HepG2 (cell line): Measurements from ENCODE around the gene ARMC2. TPM values are rescaled to one million over a fixed set of nuclear protein-coding genes. Genes with fewer than 3 reads are reported as not detected.

Experiments
- ATAC-seq: fragments of 200-7000 bp; cut with Tn5 transposase; 3 replicates; pipeline ENCODE4 v1.9.1; 2020; ENCODE audit warnings: mild to moderate bottlenecking, moderate library complexity
- BruUV-seq: library from RNA; stranded (reverse); fragments of 400-500 nt; replicated peaks from 2 replicates; lab custom pipeline; 2021; lab: Mats Ljungman, UMichigan
- CTCF ChIA-PET: fragments of 300-600 bp; formaldehyde crosslinking; extraction: SDS; loops from one replicate; lab custom pipeline; 2021; ENCODE audit warnings: low total read pairs, inconsistent platforms, low intra/inter-chr PET ratio; lab: Yijun Ruan, JAX
- POLR2A ChIA-PET: fragments of 350-600 bp; sonication (Branson Sonifier 250); formaldehyde crosslinking; loops from one replicate; lab custom pipeline; 2020; ENCODE audit warnings: antibody characterized with exemption, inconsistent platforms; lab: Yijun Ruan, JAX
- DNase-seq: peaks from one replicate; pipeline ENCODE4 v3.0.0-alpha.2; 2015; ENCODE audit warnings: low spot score
- FAIRE-seq: peaks from 3 replicates; lab custom pipeline; 2011; peaks lifted over from hg19 to GRCh38; lab: Jason Lieb, UNC
- H2AFZ ChIP-seq: one replicate; pipeline ENCODE4 v1.6.1; 2011; ENCODE audit warnings: low read length, inconsistent platforms
- H3K27ac ChIP-seq: fragments of 300-600 bp; 3 replicates; pipeline ENCODE4 v1.8.0; 2011; ENCODE audit warnings: mixed run types, mild to moderate bottlenecking, mixed read lengths, low read length, inconsistent platforms; ENCODE audit not compliant: insufficient read depth; ENCODE audit errors: extremely low read length
- H3K27me3 ChIP-seq, 2 experiments: fragments of 200-600 bp in 1 of 2; 2 replicates in 1 of 2; 3 replicates in 1 of 2; pipeline versions ENCODE4 v1.6.0 to v1.8.0; 2011; ENCODE audit warnings: low read length in 2 of 2, mild to moderate bottlenecking in 2 of 2, moderate library complexity in 2 of 2, inconsistent platforms in 1 of 2; ENCODE audit not compliant: insufficient read depth in 2 of 2, control insufficient read depth in 1 of 2
- H3K36me3 ChIP-seq, 2 experiments: fragments of 200-600 bp in 1 of 2; replicated peaks in 1 of 2; 2 replicates in 1 of 2; 3 replicates in 1 of 2; pipeline versions ENCODE4 v1.5.1 to v1.8.0; 2011; ENCODE audit warnings: low read length in 2 of 2, inconsistent platforms in 1 of 2; ENCODE audit not compliant: insufficient read depth in 2 of 2, control insufficient read depth in 1 of 2
- H3K4me1 ChIP-seq: 2 replicates; pipeline ENCODE4 v1.5.1; 2012; ENCODE audit warnings: low read length, inconsistent platforms; ENCODE audit not compliant: insufficient read depth
- H3K4me2 ChIP-seq: 2 replicates; pipeline ENCODE4 v1.6.0; 2011; ENCODE audit warnings: low read depth, low read length, inconsistent platforms
- H3K4me3 ChIP-seq, 3 experiments: fragments of 200-600 bp in 1 of 3; sonication (generic), shearing (Covaris generic) in 1 of 3; replicated peaks in 1 of 3; 2 replicates each; pipeline ENCODE4 v1.5.1; 2011 to 2016; ENCODE audit warnings: low read length in 3 of 3, inconsistent platforms in 2 of 3, low read depth in 2 of 3, mild to moderate bottlenecking in 2 of 3, control low read depth in 1 of 3, mixed read lengths in 1 of 3; ENCODE audit not compliant: insufficient read depth in 1 of 3
- H3K79me2 ChIP-seq: one replicate; pipeline ENCODE4 v1.6.1; 2011; ENCODE audit warnings: low read length, inconsistent platforms; ENCODE audit not compliant: insufficient read depth
- H3K9ac ChIP-seq: 2 replicates; pipeline ENCODE4 v1.6.0; 2011; ENCODE audit warnings: mild to moderate bottlenecking, low read depth, low read length, inconsistent platforms; ENCODE audit not compliant: insufficient read depth
- H3K9me3 ChIP-seq: 2 replicates; pipeline ENCODE4 v1.5.1; 2012; ENCODE audit warnings: mild to moderate bottlenecking, low read length
- H4K20me1 ChIP-seq: 2 replicates; pipeline ENCODE4 v1.6.0; 2011; ENCODE audit warnings: inconsistent platforms, mild to moderate bottlenecking, low read length, moderate library complexity; ENCODE audit not compliant: insufficient read depth
- ATF7-NPFF ChIP-seq: sonication (generic); formaldehyde crosslinking; IDR thresholded peaks from 2 replicates; pipeline ENCODE4 v1.8.1; 2023; ENCODE audit warnings: mild to moderate bottlenecking, low read depth, missing genetic modification reagents, moderate library complexity
- HNRNPUL1 ChIP-seq: fragments of 200-400 bp; formaldehyde crosslinking; IDR thresholded peaks from 2 replicates; pipeline ENCODE4 v1.6.1; 2017; ENCODE audit warnings: low read depth, mild to moderate bottlenecking, low read length, moderate library complexity
- NFE2L2 ChIP-seq: fragments of 150-350 bp; IDR thresholded peaks from 2 replicates; pipeline ENCODE4 v1.6.1; 2014; ENCODE audit warnings: low read length
- ZNF550 ChIP-seq: sonication (generic); formaldehyde crosslinking; IDR thresholded peaks from 2 replicates; pipeline ENCODE4 v1.4.0; 2020; ENCODE audit warnings: mild to moderate bottlenecking, missing genetic modification reagents, borderline replicate concordance
- ZNF850 ChIP-seq: sonication (generic); formaldehyde crosslinking; conservative IDR thresholded peaks from 2 replicates; pipeline ENCODE4 v1.9.0; 2021; ENCODE audit warnings: mild to moderate bottlenecking, missing genetic modification reagents
- WGBS: methylation state at CpG from one replicate; pipeline ENCODE4 v1.1.6; 2017; ENCODE audit warnings: low lambda C conversion rate; 5-methylcytosine and 5-hydroxymethylcytosine counted together
- in situ Hi-C: cut with HindIII; loops from 2 replicates; pipeline ENCODE4 v1.10.0; 2017; ENCODE audit warnings: low pct_unique_long_range_greater_than_20kb; ENCODE audit not compliant: extremely low pct_ligation_motif_present
- intact Hi-C: fragments of 100-400 bp; cut with micrococcal nuclease; formaldehyde crosslinking; loops from one replicate; pipeline ENCODE4 v1.10.0; 2022; ENCODE audit not compliant: unreplicated experiment
- polyA plus RNA-seq, 8 experiments: library from polyadenylated mRNA; depleted of rRNA in 3 of 8; stranded (reverse) in 7 of 8; unstranded in 1 of 8; fragments of >200 nt; fragmentation: Illumina TruSeq in 4 of 8; extraction: Trizol in 4 of 8; gene quantifications; 2 replicates each; pipeline versions ENCODE4 v1.2.1 to v1.2.3, GENCODE V29; 2011 to 2016; ENCODE audit warnings: low read depth in 4 of 8, missing spikeins in 1 of 8, mixed read lengths in 1 of 8; ENCODE audit not compliant: insufficient read depth in 1 of 8
- total RNA-seq, 5 experiments: library from RNA; depleted of rRNA; stranded (reverse); fragments of >200 nt; fragmentation: Illumina TruSeq; extraction: Trizol; gene quantifications; 2 replicates each; pipeline ENCODE4 v1.2.3, GENCODE V29; 2016; ENCODE audit warnings: low read depth in 1 of 5
- TF ChIP-seq, protein P1 (sequence below): sonication (generic); formaldehyde crosslinking; IDR thresholded peaks from 2 replicates; pipeline ENCODE4 v1.4.0; 2020; ENCODE audit warnings: low read depth, mild to moderate bottlenecking, missing genetic modification reagents
- TF ChIP-seq, protein P2 (sequence below): IDR thresholded peaks from 2 replicates; pipeline ENCODE4 v1.6.1; 2016; ENCODE audit warnings: control low read depth
- TF ChIP-seq, protein P3 (sequence below): IDR thresholded peaks from 2 replicates; pipeline ENCODE4 v1.6.1; 2016
- TF ChIP-seq, protein P4 (sequence below): IDR thresholded peaks from 2 replicates; pipeline ENCODE4 v1.6.1; 2016; ENCODE audit warnings: low read depth, borderline replicate concordance

Gene ARMC2
- total and polyA plus RNA-seq, 2 of the 13 experiments (the other 11 are each of a cell fraction or from before 2014, with no cell fraction given), result 1.4 to 3.2 TPM

DNA sequence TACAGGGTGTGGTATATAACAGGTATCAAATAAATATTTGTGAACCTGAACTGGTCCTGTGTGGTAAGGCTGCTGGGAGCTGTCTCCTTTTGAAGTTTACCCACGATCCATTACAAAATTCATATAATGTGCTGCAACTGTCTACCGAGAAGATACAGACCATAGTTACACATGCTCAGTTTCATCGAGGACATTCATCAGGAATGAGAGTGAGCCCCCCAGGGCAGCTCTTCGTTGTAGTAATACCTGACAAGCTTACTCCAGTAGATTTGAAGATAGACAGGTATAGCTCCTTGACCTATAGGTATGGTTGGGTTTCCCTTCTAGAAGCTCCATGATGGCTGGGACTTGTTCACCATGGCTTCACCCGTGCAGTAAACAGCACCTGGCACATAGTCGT, 25.7 kb downstream of the ARMC2 start (continued):
- TF ChIP-seq, protein P1, sequence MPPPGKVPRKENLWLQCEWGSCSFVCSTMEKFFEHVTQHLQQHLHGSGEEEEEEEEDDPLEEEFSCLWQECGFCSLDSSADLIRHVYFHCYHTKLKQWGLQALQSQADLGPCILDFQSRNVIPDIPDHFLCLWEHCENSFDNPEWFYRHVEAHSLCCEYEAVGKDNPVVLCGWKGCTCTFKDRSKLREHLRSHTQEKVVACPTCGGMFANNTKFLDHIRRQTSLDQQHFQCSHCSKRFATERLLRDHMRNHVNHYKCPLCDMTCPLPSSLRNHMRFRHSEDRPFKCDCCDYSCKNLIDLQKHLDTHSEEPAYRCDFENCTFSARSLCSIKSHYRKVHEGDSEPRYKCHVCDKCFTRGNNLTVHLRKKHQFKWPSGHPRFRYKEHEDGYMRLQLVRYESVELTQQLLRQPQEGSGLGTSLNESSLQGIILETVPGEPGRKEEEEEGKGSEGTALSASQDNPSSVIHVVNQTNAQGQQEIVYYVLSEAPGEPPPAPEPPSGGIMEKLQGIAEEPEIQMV, result no peak
- TF ChIP-seq NFE2L2 (no peak), ZNF850 (no peak)
- TF ChIP-seq, all 625 proteins: peak for 0

DNA sequence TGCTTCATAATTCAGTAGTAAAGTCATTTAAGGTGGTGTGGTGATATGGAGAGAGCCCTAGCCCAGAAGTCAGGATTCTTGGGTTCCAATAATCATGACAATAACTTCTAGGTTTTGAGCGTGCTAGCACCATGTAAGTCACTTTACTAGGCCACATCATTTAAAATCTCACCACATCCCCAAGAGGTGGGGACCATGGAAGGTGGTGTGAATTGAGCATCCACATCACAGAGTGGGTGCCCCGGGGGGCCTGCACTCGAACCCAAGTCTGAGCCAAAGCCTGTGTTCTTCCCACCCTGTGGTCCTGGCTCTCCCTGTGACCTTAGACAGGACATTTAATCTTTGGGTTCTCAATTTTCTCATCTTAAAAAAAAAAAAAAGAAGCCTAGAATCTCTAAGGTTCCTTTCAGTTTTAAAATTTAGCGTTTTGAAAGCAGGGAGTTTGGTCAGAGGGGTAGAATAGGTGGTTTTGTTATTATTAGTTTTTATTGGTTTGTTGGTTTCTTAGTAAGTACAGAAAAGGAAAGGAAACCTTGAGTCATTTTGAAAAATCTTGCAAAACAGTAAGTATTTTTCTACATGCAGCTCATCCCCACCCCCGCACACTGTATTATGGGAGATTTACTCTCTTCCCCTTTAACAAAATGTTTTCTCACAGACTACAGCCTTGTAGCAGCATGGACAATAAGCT, 26.4 kb downstream of the ARMC2 start:
- POLR2A ChIA-PET, result no interaction called here
- Histone ChIP-seq H3K36me3 (no peaks in the 10 kb centered on the region), H3K27ac (no peak overlapping the region), H3K9me3 (no peaks in the 10 kb centered on the region), H3K4me2 (no peak overlapping the region), H3K9ac (no peak overlapping the region), H3K4me1 (no peaks in the 10 kb centered on the region), H4K20me1 (no peaks in the 10 kb centered on the region), H3K27me3 (no peaks in the 10 kb centered on the region), H2AFZ (no peak overlapping the region), H3K79me2 (no peaks in the 10 kb centered on the region), H3K4me3 (no peak overlapping the region)
- no TSS peak for BruUV-seq
- no peak for ATAC-seq
- DNase-seq, result no peak
- no peak for FAIRE-seq
- intact Hi-C loops (no loop called here), in situ Hi-C loops (no loop called here)
- TF ChIP-seq, protein P2, sequence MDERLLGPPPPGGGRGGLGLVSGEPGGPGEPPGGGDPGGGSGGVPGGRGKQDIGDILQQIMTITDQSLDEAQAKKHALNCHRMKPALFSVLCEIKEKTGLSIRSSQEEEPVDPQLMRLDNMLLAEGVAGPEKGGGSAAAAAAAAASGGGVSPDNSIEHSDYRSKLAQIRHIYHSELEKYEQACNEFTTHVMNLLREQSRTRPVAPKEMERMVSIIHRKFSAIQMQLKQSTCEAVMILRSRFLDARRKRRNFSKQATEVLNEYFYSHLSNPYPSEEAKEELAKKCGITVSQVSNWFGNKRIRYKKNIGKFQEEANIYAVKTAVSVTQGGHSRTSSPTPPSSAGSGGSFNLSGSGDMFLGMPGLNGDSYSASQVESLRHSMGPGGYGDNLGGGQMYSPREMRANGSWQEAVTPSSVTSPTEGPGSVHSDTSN (CRISPR knock-in tag), result no peak
- no peak for TF ChIP-seq HNRNPUL1
- TF ChIP-seq, protein P3, sequence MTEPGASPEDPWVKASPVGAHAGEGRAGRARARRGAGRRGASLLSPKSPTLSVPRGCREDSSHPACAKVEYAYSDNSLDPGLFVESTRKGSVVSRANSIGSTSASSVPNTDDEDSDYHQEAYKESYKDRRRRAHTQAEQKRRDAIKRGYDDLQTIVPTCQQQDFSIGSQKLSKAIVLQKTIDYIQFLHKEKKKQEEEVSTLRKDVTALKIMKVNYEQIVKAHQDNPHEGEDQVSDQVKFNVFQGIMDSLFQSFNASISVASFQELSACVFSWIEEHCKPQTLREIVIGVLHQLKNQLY, result no peak
- TF ChIP-seq ZNF550 (CRISPR knock-in tag), result no peak
- TF ChIP-seq, protein P4, sequence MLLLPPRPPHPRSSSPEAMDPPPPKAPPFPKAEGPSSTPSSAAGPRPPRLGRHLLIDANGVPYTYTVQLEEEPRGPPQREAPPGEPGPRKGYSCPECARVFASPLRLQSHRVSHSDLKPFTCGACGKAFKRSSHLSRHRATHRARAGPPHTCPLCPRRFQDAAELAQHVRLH (CRISPR knock-in tag), result no peak
- no peak for TF ChIP-seq ATF7-NPFF
- CTCF ChIA-PET, result no interaction called here
- 83% methylated on average over 5 of the region's 5 CpGs for WGBS
